ENCODE data around the gene CHD9NB.
"Not testable (repeated sequence)": the region's sequence is repeated elsewhere in the genome, so short reads cannot be mapped to it uniquely, and the experiment has no call there.

The CHD9NB gene

GRCh38 chr16:53083119-53083518 lies 30.4 kb upstream of the CHD9NB start:
- no peak for DNase-seq

- no peak for DNase-seq
Observed at GRCh38 chr16:53082509-53082908, 29.8 kb upstream of the CHD9NB start.

- no peak for DNase-seq
Observed at GRCh38 chr16:53081686-53082407, 29.1 kb upstream of the CHD9NB start.

- DNase-seq = no peak
Observed at GRCh38 chr16:53081032-53081424, 28.3 kb upstream of the CHD9NB start.

DNA sequence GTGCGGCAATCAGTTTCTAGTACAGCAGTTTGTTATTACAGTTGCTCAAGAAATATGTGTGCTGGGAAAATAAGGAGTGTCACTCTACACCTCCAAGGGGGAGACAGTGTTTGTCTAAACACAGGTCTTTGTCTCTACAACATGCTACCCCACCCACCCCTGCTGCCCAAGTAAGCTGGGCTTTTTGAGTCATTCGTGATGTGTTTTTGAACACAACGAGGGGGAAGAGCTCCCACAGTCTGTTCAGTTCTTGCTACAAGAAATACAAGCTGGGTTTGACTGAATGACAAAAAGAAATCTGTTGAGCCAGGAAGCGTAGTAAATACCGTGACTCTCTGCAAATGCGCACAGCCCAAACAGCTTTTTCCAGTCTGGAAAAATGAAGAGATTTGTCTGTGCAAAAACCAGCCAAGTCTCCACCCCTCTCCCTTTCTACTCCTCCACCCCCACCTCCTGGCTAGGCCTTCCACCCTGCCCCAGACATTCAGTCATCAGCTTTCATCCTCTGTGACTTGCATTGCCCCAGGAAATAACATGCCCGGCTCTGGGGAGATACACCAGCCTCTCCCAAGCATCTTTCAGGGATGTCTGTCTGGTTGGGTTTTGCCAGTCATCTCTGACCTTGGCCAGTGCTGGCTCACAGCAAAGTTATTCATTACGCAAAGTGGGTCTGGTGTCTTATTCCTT lies 27.8 kb upstream of the CHD9NB start:
- DNase-seq = no peak

- no peak for DNase-seq
Observed at GRCh38 chr16:53078765-53079485, 26.2 kb upstream of the CHD9NB start.

DNA sequence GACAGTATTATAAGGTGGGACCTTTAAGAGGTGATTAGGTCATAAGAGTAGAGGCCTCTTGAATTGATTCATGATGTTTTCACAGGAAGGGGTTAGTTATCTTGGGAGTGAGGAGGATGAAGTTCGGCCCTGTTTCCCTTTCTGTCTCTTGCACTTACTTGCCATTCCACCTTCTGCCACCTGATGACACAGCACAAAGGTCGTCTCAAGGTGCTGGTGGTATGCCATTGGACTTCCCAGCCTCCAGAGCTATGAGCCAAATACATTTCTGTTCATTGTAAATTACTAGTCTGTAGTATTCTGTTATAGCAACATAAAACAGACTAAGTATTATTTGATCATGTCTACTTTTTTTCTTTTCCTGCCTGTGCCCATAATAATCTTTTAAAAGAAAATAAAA lies 25.6 kb upstream of the CHD9NB start:
- DNase-seq = no peak

- not testable (repeated sequence) for DNase-seq
Observed at GRCh38 chr16:53075461-53075860, 22.8 kb upstream of the CHD9NB start.

- DNase-seq = not testable (repeated sequence)
Observed at GRCh38 chr16:53074296-53074695, 21.6 kb upstream of the CHD9NB start.

DNA sequence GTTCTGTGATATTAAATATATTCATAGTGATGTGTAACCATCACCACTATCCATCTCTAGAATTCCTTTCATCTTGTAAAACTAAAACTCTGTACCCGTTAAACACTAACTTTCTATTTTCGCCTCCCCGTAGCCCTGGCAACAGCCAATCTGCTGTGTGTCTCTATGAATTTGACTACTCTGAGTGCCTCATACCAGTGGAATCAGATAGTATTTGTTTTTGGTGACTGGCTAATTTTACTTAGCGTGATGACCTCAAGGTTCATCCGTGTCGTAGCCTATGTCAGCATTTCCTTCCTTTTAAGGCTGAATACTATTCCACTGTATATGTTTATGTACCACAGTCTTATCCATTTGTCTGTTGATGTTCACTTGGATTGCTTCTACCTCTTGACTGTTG lies 20.3 kb upstream of the CHD9NB start:
- DNase-seq = no peak

DNA sequence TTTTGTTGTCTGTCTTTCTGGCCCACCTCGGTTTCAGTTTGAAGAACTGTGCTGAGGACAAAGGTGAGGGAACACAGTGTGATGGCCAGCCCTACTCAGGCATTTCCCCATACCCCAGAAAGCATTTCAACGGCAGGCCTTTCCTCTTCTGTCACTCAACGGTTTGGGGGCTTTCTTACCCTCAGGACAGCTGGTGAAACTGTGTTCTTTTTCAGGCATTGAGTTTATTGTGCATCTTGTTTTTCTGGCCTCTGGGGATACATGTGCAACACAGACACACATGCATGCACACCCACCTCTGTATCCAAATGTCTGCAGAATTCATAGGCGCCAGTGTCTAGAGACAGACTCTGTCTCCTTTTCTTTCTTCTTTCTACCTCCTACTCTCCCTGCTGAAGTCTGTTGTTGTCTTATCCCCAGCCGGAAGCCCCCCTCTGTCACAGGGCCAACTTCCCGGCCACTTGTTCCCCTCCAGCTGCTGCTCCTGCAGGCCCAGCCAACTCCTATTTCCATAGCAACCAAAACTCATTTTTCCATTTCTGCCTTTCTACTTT lies 19.1 kb upstream of the CHD9NB start:
- DNase-seq = no peak

- DNase-seq = no peak
Observed at GRCh38 chr16:53069772-53070171, 17.1 kb upstream of the CHD9NB start.

- DNase-seq = no peak
Observed at GRCh38 chr16:53068423-53068833, 15.7 kb upstream of the CHD9NB start.

GRCh38 chr16:53067675-53068074 lies 15.0 kb upstream of the CHD9NB start:
- no peak for DNase-seq

- no peak for DNase-seq
Observed at GRCh38 chr16:53065461-53066061, 12.9 kb upstream of the CHD9NB start.

- DNase-seq = no peak
Observed at GRCh38 chr16:53064081-53064578, 11.4 kb upstream of the CHD9NB start.

DNA sequence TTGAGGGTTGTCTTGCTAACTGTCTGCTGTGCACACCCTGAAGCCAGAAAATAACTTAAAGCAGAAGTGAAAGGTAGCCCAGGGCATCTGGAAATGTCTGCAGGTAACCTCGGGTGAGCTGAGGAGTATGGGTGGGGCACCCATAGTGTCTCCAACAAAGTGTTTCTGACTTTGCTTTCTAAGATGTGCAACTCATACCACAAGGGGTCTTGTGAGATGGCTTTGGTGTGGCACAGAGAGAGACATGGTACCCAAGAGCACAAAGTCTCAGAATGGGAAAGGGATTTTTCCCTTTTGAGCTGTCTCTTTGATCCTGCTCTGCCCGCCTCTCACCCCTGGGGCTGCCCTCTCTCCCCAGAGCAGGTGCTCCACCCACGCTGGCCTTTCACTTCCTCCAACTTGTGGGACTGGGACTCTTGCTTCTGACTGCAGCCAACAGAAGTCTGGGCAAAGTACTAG lies 9.0 kb upstream of the CHD9NB start:
- peak; percentile 25 for DNase-seq

DNA sequence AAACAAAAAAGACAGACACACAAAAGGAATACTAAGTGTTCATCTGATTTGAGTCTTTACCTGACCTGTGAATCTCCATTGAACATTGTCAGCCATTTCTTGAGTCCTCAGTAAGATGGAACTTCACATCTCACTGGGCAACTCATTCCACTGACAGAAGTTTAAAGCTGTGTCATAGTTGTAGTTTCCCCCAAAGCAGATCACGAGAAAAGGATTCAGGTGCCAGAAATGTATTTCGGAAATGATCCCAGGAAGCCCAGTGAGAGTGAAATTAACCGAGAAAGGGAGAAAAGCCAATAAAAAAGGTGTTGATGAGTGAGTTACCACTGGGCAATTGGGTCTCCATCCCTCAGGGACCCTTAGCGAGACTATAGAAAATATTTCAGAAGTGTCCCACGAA lies 8.6 kb upstream of the CHD9NB start:
- no peak for DNase-seq

DNA sequence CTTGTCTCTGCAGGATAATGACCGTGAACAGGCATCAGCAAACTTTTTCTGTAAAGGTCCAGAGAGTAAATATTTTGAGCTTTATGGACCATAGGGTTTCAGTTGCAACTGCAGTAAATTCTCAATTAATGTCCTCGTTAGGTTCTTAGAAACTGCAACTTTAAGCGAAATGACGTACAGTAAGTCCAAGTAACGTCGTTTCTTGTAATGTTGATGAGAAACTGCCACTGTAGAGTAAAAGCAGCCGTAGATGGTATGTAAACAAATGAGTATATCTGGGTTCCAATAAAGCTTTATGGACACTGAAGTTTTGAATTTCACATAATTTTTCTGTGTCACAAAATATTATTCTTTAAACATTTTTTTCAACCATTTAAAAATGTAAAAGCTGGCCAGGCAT lies 7.0 kb upstream of the CHD9NB start:
- no peak for DNase-seq

DNA sequence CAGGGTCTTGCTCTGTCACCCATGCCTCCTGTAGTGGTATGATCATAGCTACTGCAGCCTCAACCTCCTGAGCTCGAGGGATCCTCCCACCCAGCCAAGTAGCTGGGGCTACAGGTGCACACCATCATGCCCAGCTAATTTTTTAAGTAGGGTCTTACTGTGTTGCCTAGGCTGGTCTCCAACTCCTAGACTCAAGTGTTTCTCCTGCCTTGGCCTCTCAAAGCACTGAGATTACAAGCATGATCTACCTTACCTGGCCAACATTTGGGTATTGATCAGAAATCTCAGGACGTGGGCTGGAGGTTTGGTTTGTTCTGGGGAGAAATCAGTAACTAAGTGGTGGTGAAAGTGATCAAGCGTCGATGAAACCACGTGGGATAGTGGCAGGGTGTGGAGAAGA lies 6.2 kb upstream of the CHD9NB start:
- no peak for DNase-seq

DNA sequence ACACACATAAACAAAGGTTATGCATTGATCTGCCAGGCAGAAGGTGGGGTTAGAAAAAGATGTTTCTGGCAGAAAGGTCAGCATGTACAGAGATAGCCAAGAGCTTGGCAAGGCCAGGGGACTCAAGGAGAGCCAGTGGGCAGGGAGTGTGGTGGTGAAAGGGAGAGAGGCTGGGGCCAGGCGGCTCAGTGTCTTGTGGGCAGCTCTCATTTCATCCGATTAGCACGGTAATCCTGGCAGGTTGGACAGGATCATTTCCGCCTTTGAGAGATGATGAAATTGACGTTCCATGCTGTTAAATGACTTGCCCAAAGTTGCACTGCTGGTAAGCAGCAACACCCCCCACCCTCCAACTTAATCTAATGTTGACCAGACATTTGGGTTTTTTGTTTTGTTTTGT lies 5.7 kb upstream of the CHD9NB start:
- no peak for DNase-seq

DNA sequence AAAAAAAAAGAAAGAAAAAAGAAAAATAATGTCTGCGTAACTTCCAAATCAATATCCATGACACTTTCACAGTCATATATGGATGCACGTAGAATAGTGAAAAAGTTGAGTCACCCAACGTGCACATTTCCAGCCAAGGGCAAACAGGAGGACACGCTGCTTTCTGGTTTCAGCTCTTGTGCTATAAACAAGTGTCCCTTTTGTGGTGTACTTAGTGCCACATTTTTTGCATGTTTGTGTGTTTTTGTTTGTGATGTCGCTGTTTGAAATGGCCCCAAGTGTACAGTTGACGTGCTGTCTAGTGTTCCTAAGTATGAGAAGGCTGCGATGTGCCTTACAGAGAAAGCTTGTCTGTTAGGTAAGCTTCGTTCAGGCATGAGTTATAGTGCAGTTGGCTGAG lies 5.0 kb upstream of the CHD9NB start:
- no peak for DNase-seq

GRCh38 chr16:53056392-53056881 lies 3.7 kb upstream of the CHD9NB start:
- no peak for DNase-seq
